ENCODE results near the gene ERICH6.
A peak's percentile ranks its signal among the peaks of the same experiment; 100 is the strongest.

The ERICH6 gene

DNA sequence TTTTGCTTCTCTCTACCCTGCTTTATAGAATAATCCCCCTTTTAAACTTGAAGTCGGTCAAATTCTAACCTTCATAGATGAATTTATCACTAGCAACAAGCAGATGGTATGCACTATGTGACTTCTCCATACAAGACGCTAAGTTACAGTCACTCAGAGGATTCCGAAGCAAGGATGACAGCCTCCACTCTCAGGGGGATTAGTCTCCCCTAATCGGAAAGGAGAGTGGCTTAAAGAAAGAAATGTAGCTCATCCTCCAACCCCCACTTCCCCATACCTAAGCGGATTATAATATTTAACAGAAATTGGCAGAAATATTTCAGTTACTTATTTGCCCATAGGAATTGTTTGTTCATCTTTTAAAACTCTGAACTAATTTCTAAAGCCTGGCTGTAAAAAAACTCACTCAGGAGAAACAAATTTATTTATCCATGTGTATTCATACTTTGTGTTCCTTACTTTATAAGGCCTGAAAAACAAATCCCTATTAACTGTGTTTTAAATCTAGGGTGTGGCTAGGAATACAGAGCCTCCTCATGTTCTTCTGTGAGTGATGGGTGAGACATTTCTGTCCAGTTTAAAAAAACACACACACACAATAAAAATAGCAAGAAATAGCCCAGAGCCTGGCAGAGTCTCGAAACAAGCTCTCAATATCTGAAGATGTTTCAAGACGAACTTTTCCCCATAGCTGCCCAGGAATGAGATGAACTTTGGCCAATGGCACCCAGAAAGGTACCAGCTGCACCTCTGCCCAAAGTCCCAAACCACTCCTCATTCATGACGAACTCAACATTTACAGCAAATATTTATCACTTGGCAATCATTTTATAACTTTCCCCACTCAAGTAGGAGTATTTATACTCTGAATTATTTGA is 40.6 kb upstream of the ERICH6 start:
- peaks cover 22% of the 10 kb centered on the region for H3K4me1 ChIP-seq (ENCODE audit: insufficient read depth, poor library complexity, severe bottlenecking)
- TF ChIP-seq, protein P1, sequence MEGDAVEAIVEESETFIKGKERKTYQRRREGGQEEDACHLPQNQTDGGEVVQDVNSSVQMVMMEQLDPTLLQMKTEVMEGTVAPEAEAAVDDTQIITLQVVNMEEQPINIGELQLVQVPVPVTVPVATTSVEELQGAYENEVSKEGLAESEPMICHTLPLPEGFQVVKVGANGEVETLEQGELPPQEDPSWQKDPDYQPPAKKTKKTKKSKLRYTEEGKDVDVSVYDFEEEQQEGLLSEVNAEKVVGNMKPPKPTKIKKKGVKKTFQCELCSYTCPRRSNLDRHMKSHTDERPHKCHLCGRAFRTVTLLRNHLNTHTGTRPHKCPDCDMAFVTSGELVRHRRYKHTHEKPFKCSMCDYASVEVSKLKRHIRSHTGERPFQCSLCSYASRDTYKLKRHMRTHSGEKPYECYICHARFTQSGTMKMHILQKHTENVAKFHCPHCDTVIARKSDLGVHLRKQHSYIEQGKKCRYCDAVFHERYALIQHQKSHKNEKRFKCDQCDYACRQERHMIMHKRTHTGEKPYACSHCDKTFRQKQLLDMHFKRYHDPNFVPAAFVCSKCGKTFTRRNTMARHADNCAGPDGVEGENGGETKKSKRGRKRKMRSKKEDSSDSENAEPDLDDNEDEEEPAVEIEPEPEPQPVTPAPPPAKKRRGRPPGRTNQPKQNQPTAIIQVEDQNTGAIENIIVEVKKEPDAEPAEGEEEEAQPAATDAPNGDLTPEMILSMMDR (IDR thresholded peaks at IDR 0.05; ENCODE audit: poor library complexity, severe bottlenecking): no peak
- H3K27ac ChIP-seq (ENCODE audit: poor library complexity, severe bottlenecking): peak overlapping the region; percentile 78
- H3K27me3 ChIP-seq (ENCODE audit: insufficient read depth, poor library complexity, severe bottlenecking): no peaks in the 10 kb centered on the region
- H3K9me3 ChIP-seq (ENCODE audit: severe bottlenecking): no peaks in the 10 kb centered on the region
- peaks cover 20% of the 10 kb centered on the region for H3K36me3 ChIP-seq (ENCODE audit: low read depth)
- ATAC-seq (ENCODE audit: low read depth) (peak; percentile 54; the same call in 2 of the 3 replicates), DNase-seq (ENCODE audit: low spot score) (no peak)
- H3K4me3 ChIP-seq (ENCODE audit: severe bottlenecking): no peak overlapping the region

DNA sequence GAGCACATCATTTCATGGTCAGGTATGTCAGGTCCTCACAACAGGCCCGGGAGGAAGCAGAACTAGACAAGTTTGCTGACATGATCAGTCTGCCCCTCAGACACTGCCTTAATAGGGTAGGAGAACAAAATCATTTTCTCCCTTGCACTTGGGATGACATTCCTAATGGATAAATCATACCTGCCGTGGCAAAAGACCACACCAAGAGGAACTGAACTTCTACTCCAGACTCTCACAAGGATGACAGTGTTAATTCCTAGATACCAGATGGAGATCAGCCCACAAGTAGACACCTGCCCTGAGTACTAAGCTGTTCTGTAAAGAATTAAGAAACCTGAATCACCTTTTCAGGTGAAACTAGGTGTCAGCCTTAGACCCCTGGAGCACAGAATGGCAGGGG is 39.8 kb upstream of the ERICH6 start:
- Histone ChIP-seq H3K4me3 (ENCODE audit: severe bottlenecking) (no peak overlapping the region), H3K27ac (ENCODE audit: poor library complexity, severe bottlenecking) (peak overlapping the region; percentile 78), H3K27me3 (ENCODE audit: insufficient read depth, poor library complexity, severe bottlenecking) (no peaks in the 10 kb centered on the region), H3K4me1 (ENCODE audit: insufficient read depth, poor library complexity, severe bottlenecking) (peaks cover 25% of the 10 kb centered on the region), H3K9me3 (ENCODE audit: severe bottlenecking) (no peaks in the 10 kb centered on the region), H3K36me3 (ENCODE audit: low read depth) (peaks cover 20% of the 10 kb centered on the region)
- ATAC-seq (ENCODE audit: low read depth) (peak; percentile 89), DNase-seq (ENCODE audit: low spot score) (no peak)
- TF ChIP-seq, protein P1 (IDR thresholded peaks at IDR 0.05; ENCODE audit: poor library complexity, severe bottlenecking): no peak

DNA sequence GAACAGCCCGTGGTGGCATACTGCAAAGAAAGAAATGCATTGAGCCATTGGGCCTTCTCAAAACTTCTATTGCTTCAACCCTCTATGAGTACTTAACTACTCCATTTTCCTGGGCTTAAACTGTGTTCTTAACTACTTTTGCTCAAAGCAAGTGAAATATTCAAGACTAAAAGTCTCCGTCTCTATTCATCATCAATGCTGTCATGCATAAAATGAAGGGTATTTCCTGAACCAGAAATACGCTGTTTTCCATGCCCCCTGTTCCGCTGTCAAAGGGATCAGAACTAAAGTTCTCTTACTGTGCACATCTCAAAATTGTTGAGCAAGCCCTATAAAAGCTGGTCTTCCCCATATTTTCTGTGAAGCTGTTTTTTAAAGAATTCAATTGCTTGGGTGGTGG is 39.0 kb upstream of the ERICH6 start:
- ATAC-seq (ENCODE audit: low read depth): no peak
- Histone ChIP-seq H3K27ac (ENCODE audit: poor library complexity, severe bottlenecking) (peak overlapping the region; percentile 78), H3K36me3 (ENCODE audit: low read depth) (peaks cover 20% of the 10 kb centered on the region), H3K27me3 (ENCODE audit: insufficient read depth, poor library complexity, severe bottlenecking) (no peaks in the 10 kb centered on the region), H3K9me3 (ENCODE audit: severe bottlenecking) (no peaks in the 10 kb centered on the region), H3K4me1 (ENCODE audit: insufficient read depth, poor library complexity, severe bottlenecking) (peaks cover 33% of the 10 kb centered on the region), H3K4me3 (ENCODE audit: severe bottlenecking) (no peak overlapping the region)
- no peak for DNase-seq (ENCODE audit: low spot score)
- TF ChIP-seq, protein P1 (IDR thresholded peaks at IDR 0.05; ENCODE audit: poor library complexity, severe bottlenecking): no peak

DNA sequence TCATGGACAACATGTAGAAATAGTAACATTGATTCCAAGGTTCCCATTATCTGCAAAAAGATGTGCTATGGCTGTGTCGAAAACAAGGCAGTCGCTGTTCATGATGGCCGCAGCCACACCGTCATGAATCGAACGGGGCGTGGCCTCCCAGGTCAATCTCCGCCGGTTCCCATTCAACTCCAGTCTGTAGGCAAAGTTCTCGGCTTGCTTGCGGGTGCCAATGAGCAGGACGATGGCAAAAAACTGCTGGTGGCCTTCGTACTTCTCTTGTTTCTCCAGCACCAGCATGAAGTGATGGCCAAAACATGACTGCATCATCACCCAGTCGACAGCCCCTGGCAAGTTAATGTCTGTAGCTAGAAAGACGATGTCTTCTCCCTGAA is 38.4 kb upstream of the ERICH6 start:
- peaks cover 17% of the 10 kb centered on the region for H3K36me3 ChIP-seq (ENCODE audit: low read depth)
- TF ChIP-seq, protein P1 (IDR thresholded peaks at IDR 0.05; ENCODE audit: poor library complexity, severe bottlenecking): no peak
- H3K9me3 ChIP-seq (ENCODE audit: severe bottlenecking): no peaks in the 10 kb centered on the region
- peaks cover 33% of the 10 kb centered on the region for H3K4me1 ChIP-seq (ENCODE audit: insufficient read depth, poor library complexity, severe bottlenecking)
- DNase-seq (ENCODE audit: low spot score): no peak
- no peaks in the 10 kb centered on the region for H3K27me3 ChIP-seq (ENCODE audit: insufficient read depth, poor library complexity, severe bottlenecking)
- H3K27ac ChIP-seq (ENCODE audit: poor library complexity, severe bottlenecking): no peak overlapping the region
- H3K4me3 ChIP-seq (ENCODE audit: severe bottlenecking): no peak overlapping the region
- no peak for ATAC-seq (ENCODE audit: low read depth)

Measured in RWPE2 (cell line).